MM.1S (cell line): ENCODE data around the gene NCKAP5.

Source experiments
- DNase-seq: peaks from one replicate; pipeline ENCODE4 v3.0.0-alpha.2; 2015
- H2AFZ ChIP-seq: fragments of 300-600 bp; sonication (generic); 2 replicates; pipeline ENCODE4 v1.6.0; 2016; ENCODE audit warnings: antibody characterized with exemption, low read length
- H3F3A ChIP-seq: fragments of 300-600 bp; sonication (generic); 2 replicates; pipeline ENCODE4 v1.6.1; 2016; ENCODE audit warnings: mild to moderate bottlenecking, antibody characterized with exemption, low read length, moderate library complexity, mixed read lengths; ENCODE audit not compliant: insufficient read depth
- H3K27ac ChIP-seq: fragments of 300-600 bp; sonication (generic); 2 replicates; pipeline ENCODE4 v1.5.1; 2016; ENCODE audit warnings: mild to moderate bottlenecking, low read length
- H3K27me3 ChIP-seq: fragments of 300-600 bp; sonication (generic); replicated peaks from 2 replicates; pipeline ENCODE4 v1.6.0; 2016; ENCODE audit warnings: low read length; ENCODE audit not compliant: insufficient read depth
- H3K36me3 ChIP-seq: fragments of 300-600 bp; sonication (generic); replicated peaks from 2 replicates; pipeline ENCODE4 v1.6.1; 2016; ENCODE audit warnings: mild to moderate bottlenecking, low read length, mixed read lengths; ENCODE audit not compliant: insufficient read depth
- H3K4me1 ChIP-seq: fragments of 300-600 bp; sonication (generic); 2 replicates; pipeline ENCODE4 v1.6.1; 2016; ENCODE audit warnings: low read length, mixed read lengths
- H3K4me2 ChIP-seq: fragments of 300-600 bp; sonication (generic); 2 replicates; pipeline ENCODE4 v1.6.0; 2016; ENCODE audit warnings: low read depth, low read length
- H3K4me3 ChIP-seq: fragments of 300-600 bp; sonication (generic); 2 replicates; pipeline ENCODE4 v1.5.1; 2016; ENCODE audit warnings: low read length, mixed read lengths
- H3K79me2 ChIP-seq: fragments of 300-600 bp; sonication (generic); 2 replicates; pipeline ENCODE4 v1.6.1; 2016; ENCODE audit warnings: mixed run types, low read length, mixed read lengths
- H3K9ac ChIP-seq: fragments of 300-600 bp; sonication (generic); 2 replicates; pipeline ENCODE4 v1.6.1; 2016; ENCODE audit warnings: low read length, mixed read lengths
- H3K9me2 ChIP-seq: fragments of 300-600 bp; sonication (generic); replicated peaks from 2 replicates; pipeline ENCODE4 v1.6.1; 2016; ENCODE audit warnings: mild to moderate bottlenecking, low read length, mixed read lengths; ENCODE audit not compliant: insufficient read depth
- H3K9me3 ChIP-seq: fragments of 300-600 bp; sonication (generic); replicated peaks from 2 replicates; pipeline ENCODE4 v1.6.1; 2016; ENCODE audit warnings: mild to moderate bottlenecking, low read length, mixed read lengths; ENCODE audit not compliant: insufficient read depth
- H4K20me1 ChIP-seq: fragments of 300-600 bp; sonication (generic); 2 replicates; pipeline ENCODE4 v1.6.1; 2016; ENCODE audit warnings: mild to moderate bottlenecking, low read length, moderate library complexity, mixed read lengths; ENCODE audit not compliant: insufficient read depth
- EZH2 ChIP-seq: fragments of 300-600 bp; sonication (generic); optimal IDR thresholded peaks from 2 replicates; pipeline ENCODE3; 2017; ENCODE audit warnings: low read depth, mild to moderate bottlenecking, antibody characterized with exemption, low read length, mixed read lengths
- EZH2phosphoT487 ChIP-seq: fragments of 300-600 bp; sonication (generic); IDR thresholded peaks from 2 replicates; pipeline ENCODE4 v1.6.1; 2018; ENCODE audit warnings: antibody characterized with exemption, low read length
- TF ChIP-seq, protein P1 (sequence below): fragments of 300-600 bp; sonication (generic); IDR thresholded peaks from 2 replicates; pipeline ENCODE4 v1.5.1; 2016; ENCODE audit warnings: antibody characterized with exemption, low read length, mixed read lengths

The NCKAP5 gene

DNA sequence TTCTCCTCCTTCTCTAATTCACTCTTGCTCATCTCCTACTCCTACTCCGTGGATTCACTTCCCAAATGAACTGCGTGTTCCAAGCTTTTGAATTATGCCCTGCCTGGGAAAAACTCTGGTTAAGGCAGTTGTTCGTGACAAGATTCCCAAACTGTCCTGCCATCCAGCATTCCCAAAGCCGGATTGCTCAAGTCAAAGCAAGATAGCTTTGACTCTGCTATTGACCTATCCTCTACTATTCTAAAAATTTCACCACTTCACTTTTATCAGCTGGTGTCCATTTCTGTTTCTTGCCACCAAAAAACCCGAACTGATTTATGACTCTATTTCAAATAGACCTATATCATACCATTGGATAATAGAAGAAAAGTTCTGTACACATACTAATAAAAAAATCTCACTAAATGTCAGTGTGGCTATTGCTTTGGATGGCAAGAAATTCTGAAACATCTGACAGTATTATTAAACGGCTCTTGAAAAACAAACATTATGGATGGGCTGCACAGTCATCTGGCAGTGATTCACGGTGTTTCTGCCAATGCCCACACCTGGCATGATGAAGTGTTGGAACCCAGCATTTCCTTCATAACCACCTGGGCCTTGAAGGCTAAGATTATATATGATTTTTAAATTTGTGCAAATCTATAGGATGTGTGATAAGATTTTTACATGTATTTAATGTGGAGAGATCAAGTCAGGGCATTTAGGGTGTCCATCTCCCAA lies 87.4 kb downstream of the NCKAP5 start:
- DNase-seq = no peak
- H3K4me1 ChIP-seq = no peaks in the 10 kb centered on the region
- no peak overlapping the region for H3K4me3 ChIP-seq
- TF ChIP-seq EZH2 = no peak
- TF ChIP-seq, protein P1, sequence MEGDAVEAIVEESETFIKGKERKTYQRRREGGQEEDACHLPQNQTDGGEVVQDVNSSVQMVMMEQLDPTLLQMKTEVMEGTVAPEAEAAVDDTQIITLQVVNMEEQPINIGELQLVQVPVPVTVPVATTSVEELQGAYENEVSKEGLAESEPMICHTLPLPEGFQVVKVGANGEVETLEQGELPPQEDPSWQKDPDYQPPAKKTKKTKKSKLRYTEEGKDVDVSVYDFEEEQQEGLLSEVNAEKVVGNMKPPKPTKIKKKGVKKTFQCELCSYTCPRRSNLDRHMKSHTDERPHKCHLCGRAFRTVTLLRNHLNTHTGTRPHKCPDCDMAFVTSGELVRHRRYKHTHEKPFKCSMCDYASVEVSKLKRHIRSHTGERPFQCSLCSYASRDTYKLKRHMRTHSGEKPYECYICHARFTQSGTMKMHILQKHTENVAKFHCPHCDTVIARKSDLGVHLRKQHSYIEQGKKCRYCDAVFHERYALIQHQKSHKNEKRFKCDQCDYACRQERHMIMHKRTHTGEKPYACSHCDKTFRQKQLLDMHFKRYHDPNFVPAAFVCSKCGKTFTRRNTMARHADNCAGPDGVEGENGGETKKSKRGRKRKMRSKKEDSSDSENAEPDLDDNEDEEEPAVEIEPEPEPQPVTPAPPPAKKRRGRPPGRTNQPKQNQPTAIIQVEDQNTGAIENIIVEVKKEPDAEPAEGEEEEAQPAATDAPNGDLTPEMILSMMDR = no peak
- TF ChIP-seq EZH2phosphoT487 = no peak
- H3K9me3 ChIP-seq = no peaks in the 10 kb centered on the region
- H3K9ac ChIP-seq = no peak overlapping the region
- no peak overlapping the region for H3K4me2 ChIP-seq
- no peak overlapping the region for H2AFZ ChIP-seq
- H4K20me1 ChIP-seq = no peaks in the 10 kb centered on the region
- no peaks in the 10 kb centered on the region for H3K79me2 ChIP-seq
- no peaks in the 10 kb centered on the region for H3K27me3 ChIP-seq
- no peak overlapping the region for H3K27ac ChIP-seq
- H3F3A ChIP-seq = no peaks in the 10 kb centered on the region
- H3K36me3 ChIP-seq = no peaks in the 10 kb centered on the region
- no peaks in the 10 kb centered on the region for H3K9me2 ChIP-seq

DNA sequence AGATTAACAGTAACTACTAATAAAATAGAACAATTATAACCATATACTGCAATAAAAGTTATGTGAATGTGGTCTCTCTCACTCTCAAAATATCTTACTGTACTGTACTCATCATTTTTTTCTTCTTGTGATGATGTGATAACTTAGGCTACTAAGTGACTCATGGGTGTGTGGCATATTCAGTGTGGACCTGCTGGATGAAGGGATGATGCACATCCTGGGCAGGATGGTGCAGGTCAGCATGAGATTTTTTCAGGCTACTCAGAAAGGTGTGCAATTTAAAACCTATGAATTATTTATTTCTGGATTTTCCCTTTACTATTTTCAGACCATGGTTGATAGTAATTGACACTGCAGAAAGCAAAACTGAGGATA lies 90.7 kb downstream of the NCKAP5 start:
- Histone ChIP-seq H3K9me3 (no peaks in the 10 kb centered on the region), H2AFZ (no peak overlapping the region), H3K27ac (no peak overlapping the region), H4K20me1 (no peaks in the 10 kb centered on the region), H3K4me1 (peaks cover 4% of the 10 kb centered on the region; the same call in 1 of the 2 replicates), H3F3A (no peaks in the 10 kb centered on the region), H3K36me3 (no peaks in the 10 kb centered on the region), H3K9me2 (no peaks in the 10 kb centered on the region), H3K9ac (no peak overlapping the region), H3K27me3 (no peaks in the 10 kb centered on the region), H3K79me2 (no peaks in the 10 kb centered on the region), H3K4me3 (no peak overlapping the region), H3K4me2 (no peak overlapping the region)
- TF ChIP-seq EZH2 = no peak
- TF ChIP-seq, protein P1 = no peak
- TF ChIP-seq EZH2phosphoT487 = no peak
- no peak for DNase-seq

DNA sequence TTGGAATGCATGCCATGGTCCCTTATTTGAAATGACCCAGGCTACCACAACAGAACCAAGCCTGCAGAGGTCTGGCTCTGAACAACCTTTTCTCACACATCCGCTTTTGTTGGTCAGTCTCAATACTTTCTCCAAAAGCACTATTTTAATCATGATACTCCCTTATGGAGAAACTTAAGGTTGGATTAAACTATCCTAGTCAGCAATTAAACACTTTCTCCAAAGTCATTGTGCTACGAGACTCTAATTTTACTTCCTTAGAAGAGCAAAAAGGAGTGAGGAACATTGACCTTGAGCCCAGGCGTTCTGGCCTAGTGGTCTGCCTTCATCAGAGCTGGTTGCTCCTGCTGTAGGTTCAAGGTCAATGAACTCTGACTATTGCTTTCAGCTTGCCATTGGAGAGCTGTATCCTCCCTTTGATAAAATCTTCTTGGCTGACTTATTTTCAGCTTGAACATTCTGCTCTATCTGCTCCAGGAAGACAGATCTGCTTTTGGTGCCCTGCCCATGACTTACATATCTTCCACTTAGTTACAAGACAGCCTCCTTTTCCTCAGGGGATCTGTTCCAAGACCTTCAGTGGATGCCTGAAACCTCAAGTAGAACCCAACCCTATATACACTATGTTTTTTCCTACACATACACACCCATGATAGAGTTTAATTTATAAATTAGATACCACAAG lies 91.2 kb downstream of the NCKAP5 start:
- H2AFZ ChIP-seq = no peak overlapping the region
- H3K27ac ChIP-seq = no peak overlapping the region
- no peak for TF ChIP-seq EZH2
- TF ChIP-seq, protein P1 = no peak
- TF ChIP-seq EZH2phosphoT487 = no peak
- H3K4me1 ChIP-seq = peaks cover 4% of the 10 kb centered on the region; the same call in 1 of the 2 replicates
- no peak overlapping the region for H3K4me2 ChIP-seq
- H3K4me3 ChIP-seq = no peak overlapping the region
- H3K9me3 ChIP-seq = no peaks in the 10 kb centered on the region
- no peaks in the 10 kb centered on the region for H3K27me3 ChIP-seq
- no peaks in the 10 kb centered on the region for H3F3A ChIP-seq
- no peak for DNase-seq
- no peaks in the 10 kb centered on the region for H3K79me2 ChIP-seq
- H3K9me2 ChIP-seq = no peaks in the 10 kb centered on the region
- H3K9ac ChIP-seq = no peak overlapping the region
- no peaks in the 10 kb centered on the region for H4K20me1 ChIP-seq
- no peaks in the 10 kb centered on the region for H3K36me3 ChIP-seq
